Measurements from ENCODE around the gene KCNT1.

DNA sequence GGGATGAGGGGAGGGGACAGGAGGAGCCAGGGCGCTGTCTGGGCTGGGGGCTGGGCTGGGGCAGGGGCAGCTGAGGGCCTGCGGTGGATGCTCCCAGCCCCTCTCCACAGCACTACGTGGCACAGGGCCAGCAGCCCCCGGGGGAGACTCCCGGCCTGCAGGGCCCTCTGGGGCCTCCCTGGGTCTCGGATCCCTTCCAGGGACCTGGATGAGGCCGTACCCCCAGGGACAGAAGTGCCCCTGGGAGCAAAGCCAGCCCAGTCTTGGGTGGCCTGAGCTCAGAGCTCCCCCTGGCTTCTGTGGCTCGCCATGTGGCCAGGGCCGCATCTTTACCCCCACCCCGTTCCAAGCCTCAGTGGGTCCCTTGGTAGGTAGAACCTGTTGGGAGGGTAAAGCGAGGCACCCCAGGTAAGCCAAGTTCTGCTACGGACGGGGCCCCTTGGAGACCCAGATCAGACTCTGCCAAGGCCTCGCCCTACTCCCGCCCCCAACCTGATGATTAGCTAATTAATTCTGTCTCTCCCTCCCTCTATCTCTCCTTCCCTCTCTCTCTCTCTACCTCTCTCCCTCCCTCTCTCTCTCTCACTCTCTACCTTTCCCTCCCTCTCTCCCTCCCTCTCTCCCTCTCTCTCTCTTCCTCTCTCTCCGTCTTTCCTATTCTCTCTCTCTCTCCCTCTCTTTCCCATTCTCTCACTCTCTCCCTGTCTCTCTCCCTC is 24.3 kb downstream of the KCNT1 start:
- TF ChIP-seq CTCF (IDR thresholded peaks at IDR 0.05) (no peak), POLR2A (IDR thresholded peaks at IDR 0.05) (no peak)
